ENCODE results near the gene ADISSP. TPM values are rescaled to one million over a fixed set of nuclear protein-coding genes. Genes with fewer than 3 reads are reported as not detected.

Gene ADISSP
- total RNA-seq, result 55.0 and 55.8 TPM in 2 replicates
- polyA plus RNA-seq, result 67.5 and 77.3 TPM in 2 replicates
- 45.2 and 56.7 TPM in 2 replicates for polyA plus RNA-seq (2011; cell fraction: cytosol; rRNA removed)
- polyA plus RNA-seq (2011; cell fraction: nucleus; rRNA removed), result 18.9 and 21.4 TPM in 2 replicates
- polyA plus RNA-seq (2012), result 47.5 and 73.9 TPM in 2 replicates
- polyA minus RNA-seq, result 20.1 and 23.0 TPM in 2 replicates
- polyA minus RNA-seq (2011; cell fraction: cytosol; rRNA and poly(A)+ RNA removed), result 34.4 TPM
- polyA minus RNA-seq (2011; cell fraction: nucleus; rRNA and poly(A)+ RNA removed), result 7.3 and 11.2 TPM in 2 replicates
- Bru-seq, nascent RNA, result percentile 49 among the genes with signal in this experiment
- percentile 60 among the genes with signal in this experiment for BruChase-seq, experiment 1, labeled RNA remaining after a 6-hour chase
- percentile 51 among the genes with signal in this experiment for BruChase-seq, experiment 2, labeled RNA remaining after a 2-hour chase
- long read RNA-seq, transcript C20orf27-202 (6 exons, 1,886 nt), result major isoform, 204 of 229 reads
- long read RNA-seq, partial matches to known transcripts, result 11 of 229 reads
- long read RNA-seq, other reads (novel, unspliced or antisense), result 13 of 229 reads

- FAIRE-seq (peak; percentile 96), DNase-seq (ENCODE audit: low read depth, low spot score) (peak; percentile 98)
- BruUV-seq (replicated peaks), result TSS peak; percentile 81
- intact Hi-C loops (cut with micrococcal nuclease) (loop anchor here (1.0 to 5.0 kb wide), 6 partner anchors 10 to 360 kb away; partner anchors contain the start of genes DNAAF9 and SPEF1), dilution Hi-C loops (cut with MboI; ENCODE audit: extremely low pct_ligation_motif_present, low sequenced_read_pairs) (no loop called here)
- TF ChIP-seq POLR2AphosphoS5 (IDR thresholded peaks at IDR 0.05; ENCODE audit: insufficient read depth, low read depth, low read length) (peak; percentile 85), MAX (IDR thresholded peaks at IDR 0.05; ENCODE audit: insufficient read depth, insufficient read length) (peak; percentile 89), JUN (IDR thresholded peaks at IDR 0.05; ENCODE audit: borderline replicate concordance, insufficient read depth, insufficient read length, low read depth) (no peak), POLR2A (IDR thresholded peaks at IDR 0.05; ENCODE audit: low read depth, low read length) (peak; percentile 72)
- Histone ChIP-seq H3K27ac (ENCODE audit: insufficient read depth, low read depth, low read length) (peak within 1 kb of the TSS; percentile 55), H3K79me2 (ENCODE audit: control insufficient read depth, insufficient read depth, low read length) (peaks cover 13% of the 10 kb centered on the region), H3K4me1 (ENCODE audit: control insufficient read depth, extremely low read depth, insufficient read depth, low read length) (peaks cover 25% of the 10 kb centered on the region), H3K9ac (replicated peaks; ENCODE audit: extremely low read depth, insufficient read depth, low read length) (peak within 1 kb of the TSS; percentile 73), H3K9me3 (replicated peaks; ENCODE audit: control insufficient read depth, insufficient read depth, low read length) (no peaks in the 10 kb centered on the region), H3K4me2 (ENCODE audit: insufficient read depth, low read length) (peak within 1 kb of the TSS; percentile 81), H4K20me1 (replicated peaks; ENCODE audit: control insufficient read depth, extremely low read depth, insufficient read depth, low read length) (no peaks in the 10 kb centered on the region), H3K36me3 (ENCODE audit: control insufficient read depth in 2 of 2, extremely low read depth in 1 of 2, insufficient read depth in 2 of 2, low read length in 2 of 2) (no peaks in the 10 kb centered on the region), H3K4me3 (replicated peaks in 1 of 3; ENCODE audit: insufficient read depth in 1 of 3, low read depth in 1 of 3, low read length in 3 of 3) (peak within 1 kb of the TSS; percentile 61 to 71 (median 61)), H2AFZ (ENCODE audit: low read depth, low read length) (peak within 1 kb of the TSS; percentile 90), H3K27me3 (ENCODE audit: control insufficient read depth in 2 of 2, insufficient read depth in 2 of 2, low read length in 2 of 2) (no peaks in the 10 kb centered on the region), H3K9me1 (replicated peaks; ENCODE audit: control insufficient read depth, extremely low read depth, insufficient read depth, low read length) (no peaks in the 10 kb centered on the region)
- POLR2A ChIA-PET, result interaction anchor here (0.7 to 0.9 kb wide), 4 partner anchors 10 to 23 kb away, joined by 3 to 4 read pairs (median 4); no protein-coding TSS in a partner anchor
- CTCF ChIA-PET, result interaction anchor here (0.6 to 6.5 kb wide), 25 partner anchors 9 to 102 kb away, joined by 3 to 76 read pairs (median 5); partner anchors contain the start of genes AP5S1, CENPB and SPEF1
Observed at GRCh38 chr20:3767427-3768341, at the start of gene ADISSP. TSS of gene ADISSP (minus strand) at chr20:3767753. CDS start at chr20:3760100, 7,653 bp downstream.

All from endothelial cell of umbilical vein (primary cell).